T-cell (primary cell): Measurements from ENCODE around the gene LTBP3. TPM values are rescaled to one million over a fixed set of nuclear protein-coding genes. Genes with fewer than 3 reads are reported as not detected.

Experiments
- ATAC-seq, 4 experiments: fragments of 200-7000 bp in 3 of 4; fragments of 150-1000 bp in 1 of 4; cut with Tn5 transposase; replicated peaks in 1 of 4; 1 replicate in 3 of 4; 2 replicates in 1 of 4; pipeline ENCODE4 v1.10.0; 2021; ENCODE audit warnings: moderate library complexity in 3 of 4, mild to moderate bottlenecking in 2 of 4, moderate number of reproducible peaks in 1 of 4
- CTCF ChIA-PET, 2 donors: fragments of 300-600 bp; sonication (Branson Sonifier 250); formaldehyde crosslinking; loops; one replicate each; lab custom pipeline; 2022; ENCODE audit warnings: antibody characterized with exemption in 2 of 2; lab: Charles Lee
- POLR2A ChIA-PET, 2 donors: fragments of 300-600 bp; sonication (Branson Sonifier 250); formaldehyde crosslinking; loops; one replicate each; lab custom pipeline; 2022; ENCODE audit warnings: antibody characterized with exemption in 2 of 2; lab: Charles Lee
- DNase-seq, 35 experiments: peaks; one replicate each; pipeline versions ENCODE4 v3.0.0 to v3.0.0-alpha.2; 2013 to 2023
- H3K27ac ChIP-seq: one replicate; pipeline ENCODE4 v1.5.1; 2013; ENCODE audit warnings: low read length
- H3K27me3 ChIP-seq, 2 experiments: replicated peaks in 1 of 2; 1 replicate in 1 of 2; 2 replicates in 1 of 2; pipeline versions ENCODE4 v1.6.1 to v1.7.0; 2013; ENCODE audit warnings: low read length in 1 of 2, mixed read lengths in 1 of 2; ENCODE audit not compliant: control insufficient read depth in 2 of 2, insufficient read depth in 2 of 2; ENCODE audit errors: extremely low read depth in 1 of 2
- H3K36me3 ChIP-seq, 2 donors: 1 replicate in 1 of 2; 2 replicates in 1 of 2; pipeline versions ENCODE4 v1.6.1 to v1.7.0; 2013; ENCODE audit warnings: low read length in 1 of 2; ENCODE audit not compliant: control insufficient read depth in 2 of 2, insufficient read depth in 1 of 2; ENCODE audit errors: extremely low read depth in 1 of 2
- H3K4me1 ChIP-seq, 2 experiments: 1 replicate in 1 of 2; 2 replicates in 1 of 2; pipeline versions ENCODE4 v1.6.1 to v1.7.0; 2013; ENCODE audit warnings: low read length in 2 of 2, mixed read lengths in 1 of 2; ENCODE audit not compliant: insufficient read depth in 2 of 2, control insufficient read depth in 1 of 2; ENCODE audit errors: extremely low read depth in 1 of 2
- H3K4me3 ChIP-seq, 2 donors: 1 replicate in 1 of 2; 2 replicates in 1 of 2; pipeline versions ENCODE4 v1.5.1 to v1.7.0; 2013; ENCODE audit warnings: mild to moderate bottlenecking in 2 of 2, low read length in 1 of 2, moderate library complexity in 1 of 2; ENCODE audit not compliant: control insufficient read depth in 1 of 2; ENCODE audit errors: extremely low read depth in 1 of 2
- H3K9me3 ChIP-seq: 2 replicates; pipeline ENCODE4 v1.7.0; 2013
- H3K27ac Mint-ChIP-seq, 2 donors: one replicate each; pipeline ENCODE4 v1.8.0; 2020 to 2021; ENCODE audit warnings: mild to moderate bottlenecking in 2 of 2, mixed read lengths in 2 of 2
- H3K27me3 Mint-ChIP-seq, 2 donors: one replicate each; pipeline ENCODE4 v1.8.0; 2021 to 2022; ENCODE audit warnings: mixed read lengths in 2 of 2
- H3K36me3 Mint-ChIP-seq: one replicate; pipeline ENCODE4 v1.8.0; 2021; ENCODE audit warnings: mixed read lengths
- H3K4me1 Mint-ChIP-seq, 3 donors: one replicate each; pipeline ENCODE4 v1.8.0; 2020 to 2022; ENCODE audit warnings: mixed read lengths in 3 of 3, mild to moderate bottlenecking in 1 of 3
- H3K4me3 Mint-ChIP-seq, 3 donors: one replicate each; pipeline ENCODE4 v1.8.0; 2020 to 2022; ENCODE audit warnings: mild to moderate bottlenecking in 3 of 3, mixed read lengths in 3 of 3, moderate library complexity in 3 of 3
- H3K9me3 Mint-ChIP-seq, 3 donors: one replicate each; pipeline ENCODE4 v1.8.0; 2020 to 2022; ENCODE audit warnings: mixed read lengths in 3 of 3
- WGBS: methylation state at CpG from one replicate; pipeline ENCODE4 v1.1.5; 2013; ENCODE audit warnings: missing lambda C conversion rate; ENCODE audit not compliant: insufficient coverage; 5-methylcytosine and 5-hydroxymethylcytosine counted together
- total RNA-seq, 35 experiments: library from RNA in 6 of 35; stranded (reverse) in 6 of 35; fragments of 120-200 nt in 1 of 35; gene quantifications; one replicate each; pipeline versions ENCODE4 v1.2.1 to v1.2.4 and lab custom pipeline; 2013 to 2026

Gene LTBP3
- total RNA-seq, 5 donors from 2014 or later (not counting 1 experiment from before 2014, with no cell fraction given): 200 to 364 (median 284) TPM

DNA sequence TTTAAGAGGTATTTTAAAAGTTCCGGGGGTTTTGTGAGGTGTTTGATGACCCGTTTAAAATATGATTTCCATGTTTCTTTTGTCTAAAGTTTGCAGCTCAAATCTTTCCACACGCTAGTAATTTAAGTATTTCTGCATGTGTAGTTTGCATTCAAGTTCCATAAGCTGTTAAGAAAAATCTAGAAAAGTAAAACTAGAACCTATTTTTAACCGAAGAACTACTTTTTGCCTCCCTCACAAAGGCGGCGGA is 59.5 kb downstream of the LTBP3 start:
- H3K9me3 Mint-ChIP-seq: no peaks in the 10 kb centered on the region
- peaks cover 3% of the 10 kb centered on the region for H3K36me3 Mint-ChIP-seq
- peaks cover 21 to 37% (median 27%) of the 10 kb centered on the region in 3 donors for H3K4me1 Mint-ChIP-seq
- no peak overlapping the region for H3K4me3 Mint-ChIP-seq
- peak overlapping the region; percentile 97 for H3K27ac ChIP-seq
- no CpG with 5 or more reads among the region's 6 CpGs for WGBS
- H3K4me3 ChIP-seq: peak overlapping the region; percentile 79 to 100
- DNase-seq (no peak), ATAC-seq (no peak)
- H3K27ac Mint-ChIP-seq: no peak overlapping the region
- ChIA-PET POLR2A (interaction anchor here (0.5 to 7.8 kb wide), 34 partner anchors 9 to 1902 kb away, joined by 3 to 306 read pairs (median 5); partner anchors contain the start of genes NEAT1 (in 2 of the 2), FRMD8 (in 1 of the 2), PCNX3 (in 1 of the 2) and RAB1B (in 1 of the 2)), CTCF (interaction anchor here in 1 of 2 donors (0.5 to 5.3 kb wide), 9 partner anchors 8 to 638 kb away, joined by 3 to 39 read pairs (median 11); no protein-coding TSS in a partner anchor)
- H3K9me3 ChIP-seq: no peaks in the 10 kb centered on the region
- H3K27me3 ChIP-seq: no peaks in the 10 kb centered on the region
- H3K4me1 ChIP-seq: peaks cover 17 to 26% of the 10 kb centered on the region in 2 experiments
- peaks cover 0 to 30% of the 10 kb centered on the region in 2 donors for H3K36me3 ChIP-seq
- H3K27me3 Mint-ChIP-seq: no peaks in the 10 kb centered on the region

DNA sequence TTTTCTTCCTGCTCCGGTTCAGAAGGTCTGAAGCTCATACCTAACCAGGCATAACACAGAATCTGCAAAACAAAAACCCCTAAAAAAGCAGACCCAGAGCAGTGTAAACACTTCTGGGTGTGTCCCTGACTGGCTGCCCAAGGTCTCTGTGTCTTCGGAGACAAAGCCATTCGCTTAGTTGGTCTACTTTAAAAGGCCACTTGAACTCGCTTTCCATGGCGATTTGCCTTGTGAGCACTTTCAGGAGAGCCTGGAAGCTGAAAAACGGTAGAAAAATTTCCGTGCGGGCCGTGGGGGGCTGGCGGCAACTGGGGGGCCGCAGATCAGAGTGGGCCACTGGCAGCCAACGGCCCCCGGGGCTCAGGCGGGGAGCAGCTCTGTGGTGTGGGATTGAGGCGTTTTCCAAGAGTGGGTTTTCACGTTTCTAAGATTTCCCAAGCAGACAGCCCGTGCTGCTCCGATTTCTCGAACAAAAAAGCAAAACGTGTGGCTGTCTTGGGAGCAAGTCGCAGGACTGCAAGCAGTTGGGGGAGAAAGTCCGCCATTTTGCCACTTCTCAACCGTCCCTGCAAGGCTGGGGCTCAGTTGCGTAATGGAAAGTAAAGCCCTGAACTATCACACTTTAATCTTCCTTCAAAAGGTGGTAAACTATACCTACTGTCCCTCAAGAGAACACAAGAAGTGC is 60.0 kb downstream of the LTBP3 start:
- no peaks in the 10 kb centered on the region for H3K36me3 Mint-ChIP-seq
- peak overlapping the region; percentile 79 to 100 for H3K4me3 ChIP-seq
- peak overlapping the region; percentile 97 for H3K27ac ChIP-seq
- H3K27me3 ChIP-seq: no peaks in the 10 kb centered on the region
- no peaks in the 10 kb centered on the region for H3K9me3 Mint-ChIP-seq
- no peaks in the 10 kb centered on the region for H3K9me3 ChIP-seq
- H3K27ac Mint-ChIP-seq: no peak overlapping the region
- POLR2A ChIA-PET: interaction anchor here (0.6 to 7.8 kb wide), 30 partner anchors 8 to 1903 kb away, joined by 3 to 306 read pairs (median 8); partner anchors contain the start of genes NEAT1 (in 2 of the 2), FRMD8 (in 1 of the 2), PCNX3 (in 1 of the 2) and RAB1B (in 1 of the 2)
- DNase-seq (peak in 31 of 35 experiments; percentile 29 to 81 (median 55)), ATAC-seq (peak; percentile 5 to 23 (median 14))
- no peak overlapping the region for H3K4me3 Mint-ChIP-seq
- no peaks in the 10 kb centered on the region for H3K27me3 Mint-ChIP-seq
- WGBS: 1% methylated on average over 21 of the region's 24 CpGs
- H3K4me1 Mint-ChIP-seq: peaks cover 21 to 33% (median 25%) of the 10 kb centered on the region in 3 donors
- CTCF ChIA-PET: interaction anchor here in 1 of 2 donors (0.5 to 5.3 kb wide), 9 partner anchors 9 to 638 kb away, joined by 3 to 39 read pairs (median 11); no protein-coding TSS in a partner anchor
- peaks cover 14 to 26% of the 10 kb centered on the region in 2 experiments for H3K4me1 ChIP-seq
- H3K36me3 ChIP-seq: peaks cover 0 to 25% of the 10 kb centered on the region in 2 donors

DNA sequence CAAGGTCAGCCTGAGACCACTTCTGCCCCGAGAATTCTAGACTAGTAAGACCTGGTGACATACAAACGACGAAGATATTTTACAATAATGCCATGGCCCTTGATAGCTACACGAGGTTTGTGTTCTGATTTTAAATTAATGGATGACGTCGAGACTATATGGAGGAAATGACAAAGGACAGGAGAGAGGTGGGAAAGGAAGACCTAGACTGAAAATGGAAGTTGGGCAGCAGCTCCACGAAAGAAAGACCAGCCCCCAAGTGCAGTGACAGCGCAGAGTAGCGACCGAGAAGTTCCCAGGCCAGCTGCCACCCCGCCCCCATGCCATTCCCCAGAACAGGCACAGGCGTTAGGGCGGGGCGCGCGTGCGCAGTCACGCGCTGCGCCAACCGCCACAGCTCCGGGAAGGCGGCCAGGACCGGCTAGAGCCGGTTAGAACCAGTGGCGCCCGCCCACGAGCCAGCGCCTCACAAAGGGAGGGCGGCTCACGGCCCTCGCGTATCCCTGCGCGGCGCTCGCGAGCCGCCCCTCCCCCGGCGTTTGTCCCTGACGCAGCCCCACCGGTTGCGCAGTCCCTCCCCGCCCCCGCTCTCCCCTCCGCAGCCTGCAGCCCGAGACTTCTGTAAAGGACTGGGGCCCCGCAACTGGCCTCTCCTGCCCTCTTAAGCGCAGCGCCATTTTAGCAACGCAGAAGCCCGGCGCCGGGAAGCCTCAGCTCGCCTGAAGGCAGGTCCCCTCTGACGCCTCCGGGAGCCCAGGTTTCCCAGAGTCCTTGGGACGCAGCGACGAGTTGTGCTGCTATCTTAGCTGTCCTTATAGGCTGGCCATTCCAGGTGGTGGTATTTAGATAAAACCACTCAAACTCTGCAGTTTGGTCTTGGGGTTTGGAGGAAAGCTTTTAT is 60.8 kb downstream of the LTBP3 start:
- peaks cover 22 to 29% (median 28%) of the 10 kb centered on the region in 3 donors for H3K4me1 Mint-ChIP-seq
- H3K36me3 Mint-ChIP-seq: no peaks in the 10 kb centered on the region
- no peak overlapping the region for H3K4me3 Mint-ChIP-seq
- ATAC-seq: peak; percentile 78 to 87 (median 82)
- H3K9me3 ChIP-seq: no peaks in the 10 kb centered on the region
- peak; percentile 93 to 99 (median 97) for DNase-seq
- H3K4me3 ChIP-seq: peak overlapping the region; percentile 79 to 100
- H3K27me3 ChIP-seq: no peaks in the 10 kb centered on the region
- H3K4me1 ChIP-seq: peaks cover 11 to 26% of the 10 kb centered on the region in 2 experiments
- ChIA-PET CTCF (interaction anchor here in 1 of 2 donors (0.7 to 5.3 kb wide), 8 partner anchors 10 to 815 kb away, joined by 3 to 39 read pairs (median 13); no protein-coding TSS in a partner anchor), POLR2A (interaction anchor here (0.6 to 7.8 kb wide), 16 partner anchors 7 to 719 kb away, joined by 3 to 306 read pairs (median 18); partner anchors contain the start of genes NEAT1 (in 2 of the 2), CAPN1 (in 1 of the 2) and SF1 (in 1 of the 2))
- no peaks in the 10 kb centered on the region for H3K9me3 Mint-ChIP-seq
- no peak overlapping the region for H3K27ac Mint-ChIP-seq
- H3K27me3 Mint-ChIP-seq: no peaks in the 10 kb centered on the region
- under 1% methylated on average over 61 of the region's 61 CpGs for WGBS
- H3K36me3 ChIP-seq: peaks cover 0 to 18% of the 10 kb centered on the region in 2 donors
- H3K27ac ChIP-seq: peak overlapping the region; percentile 97

DNA sequence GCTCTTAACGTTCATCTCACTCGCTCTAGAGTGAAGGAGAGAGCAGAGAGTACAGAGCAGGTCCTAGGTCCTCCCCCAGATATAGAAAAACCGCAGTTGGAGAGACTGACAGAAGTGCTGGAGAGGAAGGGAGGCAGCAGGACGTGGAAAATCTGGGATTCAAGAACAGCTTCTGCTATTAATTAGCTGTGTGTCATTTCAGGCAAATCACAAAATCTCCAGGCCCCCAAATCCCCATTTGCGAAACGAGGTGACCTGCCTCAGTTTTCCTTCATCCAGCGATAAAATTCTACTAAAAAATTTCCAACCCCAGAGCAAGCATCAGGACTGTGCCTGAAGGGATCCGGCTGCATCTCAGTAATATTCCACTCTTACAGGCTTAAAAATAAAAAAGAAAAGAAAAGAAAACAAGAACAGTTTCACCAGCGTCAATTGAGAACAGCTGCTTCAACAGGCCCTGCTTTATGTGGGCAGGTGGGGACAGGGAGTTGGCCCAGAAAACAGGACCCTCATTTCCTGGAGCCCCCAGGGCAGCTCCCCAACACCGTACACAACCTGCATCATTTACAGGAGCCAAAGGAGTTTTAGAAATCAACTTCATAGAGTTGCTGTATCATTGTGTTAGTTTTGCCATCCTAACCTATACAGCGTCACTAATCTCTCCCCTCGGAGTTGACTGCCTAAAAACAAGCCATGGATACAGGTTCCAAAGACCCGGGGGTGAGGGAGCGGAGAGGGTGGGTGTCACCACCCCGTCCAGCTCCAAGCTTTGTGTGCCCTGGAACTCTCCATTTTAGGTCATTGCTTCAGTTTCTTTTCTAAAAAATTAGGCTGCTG is 61.6 kb downstream of the LTBP3 start:
- ChIA-PET POLR2A (interaction anchor here (0.6 to 7.8 kb wide), 14 partner anchors 8 to 315 kb away, joined by 3 to 306 read pairs (median 37); partner anchors contain the start of genes NEAT1 (in 2 of the 2) and CAPN1 (in 1 of the 2)), CTCF (interaction anchor here (0.6 to 5.3 kb wide), 11 partner anchors 11 to 816 kb away, joined by 3 to 39 read pairs (median 5); no protein-coding TSS in a partner anchor)
- peak in 1 of 35 experiments; percentile 58 for DNase-seq
- Mint-ChIP-seq H3K27me3 (no peaks in the 10 kb centered on the region), H3K9me3 (no peaks in the 10 kb centered on the region), H3K36me3 (no peaks in the 10 kb centered on the region), H3K27ac (no peak overlapping the region), H3K4me3 (no peak overlapping the region), H3K4me1 (peaks cover 23 to 34% (median 28%) of the 10 kb centered on the region in 3 donors)
- Histone ChIP-seq H3K4me3 (peak overlapping the region; percentile 38 to 58), H3K36me3 (peaks cover 0 to 9% of the 10 kb centered on the region in 2 donors), H3K27ac (peak overlapping the region; percentile 96), H3K27me3 (no peaks in the 10 kb centered on the region), H3K4me1 (peaks cover 8 to 26% of the 10 kb centered on the region in 2 experiments), H3K9me3 (no peaks in the 10 kb centered on the region)
- peak in 2 of 4 experiments; percentile 2 to 7 for ATAC-seq
- 63% methylated on average over 8 of the region's 15 CpGs for WGBS

DNA sequence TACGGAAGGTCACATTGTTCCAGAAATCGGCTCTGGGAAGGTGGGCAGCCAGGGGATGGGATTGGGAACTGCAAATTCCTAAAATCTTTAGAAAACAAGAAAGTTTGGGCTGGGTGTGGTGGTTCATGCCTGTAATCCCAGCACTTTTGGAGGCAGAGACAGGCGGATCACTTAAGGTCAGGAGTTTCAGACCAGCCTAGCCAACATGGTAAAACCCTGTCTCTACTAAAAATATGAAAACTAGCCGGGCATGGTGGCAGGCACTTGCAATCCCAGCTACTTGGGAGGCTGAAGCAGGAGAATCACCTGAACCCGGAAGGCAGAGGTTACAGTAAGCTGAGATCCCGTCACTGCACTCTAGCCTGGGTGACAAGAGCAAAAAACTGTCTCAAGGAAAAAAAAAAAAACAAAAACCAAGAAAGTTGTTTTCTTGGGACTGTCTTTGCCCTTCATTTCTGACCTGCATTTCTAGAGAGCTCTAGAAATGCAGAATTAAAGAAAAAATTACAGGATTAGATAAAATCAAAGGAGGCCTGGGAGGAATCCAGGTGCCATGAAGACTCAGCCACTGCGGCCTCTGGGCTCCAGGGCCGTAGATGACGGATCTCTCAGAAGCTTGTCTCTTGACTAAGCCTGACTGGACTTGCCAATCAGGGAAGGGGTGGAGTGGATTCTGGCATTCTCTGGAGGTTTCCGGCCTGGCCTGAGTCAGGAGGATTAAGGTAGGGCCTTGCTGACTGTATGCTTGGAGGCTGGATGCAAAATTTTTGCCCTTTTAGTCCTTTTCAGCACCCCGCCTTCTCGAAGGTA is 64.6 kb downstream of the LTBP3 start:
- H3K4me1 Mint-ChIP-seq: peaks cover 30 to 42% (median 41%) of the 10 kb centered on the region in 3 donors
- Histone ChIP-seq H3K27ac (no peak overlapping the region), H3K36me3 (no peaks in the 10 kb centered on the region), H3K4me1 (peaks cover 8 to 37% of the 10 kb centered on the region in 2 experiments), H3K27me3 (peaks cover 0 to 12% of the 10 kb centered on the region in 2 experiments), H3K9me3 (no peaks in the 10 kb centered on the region), H3K4me3 (no peak overlapping the region)
- ATAC-seq: no peak
- 91% methylated on average over 8 of the region's 12 CpGs for WGBS
- H3K9me3 Mint-ChIP-seq: no peaks in the 10 kb centered on the region
- DNase-seq: no peak
- ChIA-PET POLR2A (interaction anchor here in 1 of 2 donors (1.2 to 1.3 kb wide), 2 partner anchors 9 to 11 kb away, joined by 3 to 5 read pairs; no protein-coding TSS in a partner anchor), CTCF (interaction anchor here in 1 of 2 donors (1.4 to 1.6 kb wide), 2 partner anchors 17 to 22 kb away, joined by 4 to 5 read pairs; no protein-coding TSS in a partner anchor)
- H3K27ac Mint-ChIP-seq: peak overlapping the region; percentile 68 to 76
- no peak overlapping the region for H3K4me3 Mint-ChIP-seq
- no peaks in the 10 kb centered on the region for H3K27me3 Mint-ChIP-seq
- H3K36me3 Mint-ChIP-seq: no peaks in the 10 kb centered on the region
